ENCODE measurements around the gene ZNF143. TPM values are rescaled to one million over a fixed set of nuclear protein-coding genes. Genes with fewer than 3 reads are reported as not detected.

ZNF143 gene
- total RNA-seq, 1 experiment from 2014 or later = 19.0 TPM

- intact Hi-C loops (cut with micrococcal nuclease) = loop anchor here (1.0 to 5.0 kb wide), 4 partner anchors 108 to 846 kb away; partner anchors contain the start of gene ADM
- DNase-seq (ENCODE audit: unreplicated experiment) = peak; percentile 92
- peak overlapping the region; percentile 98 for H3K27ac Mint-ChIP-seq (ENCODE audit: low read depth, unreplicated experiment)
- H3K4me1 Mint-ChIP-seq (ENCODE audit: insufficient read depth, unreplicated experiment) = peaks cover 10% of the 10 kb centered on the region
- peaks cover 19% of the 10 kb centered on the region for H3K36me3 Mint-ChIP-seq (ENCODE audit: insufficient read depth, unreplicated experiment)
- ChIA-PET POLR2A (interaction anchor here (0.6 to 4.8 kb wide), 73 partner anchors 9 to 1347 kb away, joined by 3 to 190 read pairs (median 5); partner anchors contain the start of genes EIF4G2, IPO7, RPL27A and TMEM41B), CTCF (interaction anchor here (0.6 to 3.2 kb wide), 6 partner anchors 13 to 444 kb away, joined by 3 to 17 read pairs (median 4); no protein-coding TSS in a partner anchor)
- no peaks in the 10 kb centered on the region for H3K27me3 Mint-ChIP-seq (ENCODE audit: insufficient read depth, unreplicated experiment)
- H3K9me3 Mint-ChIP-seq (ENCODE audit: unreplicated experiment) = no peaks in the 10 kb centered on the region
- no TSS peak for BruUV-seq (replicated peaks)
- peak overlapping the region; percentile 88 for H3K4me3 Mint-ChIP-seq (ENCODE audit: unreplicated experiment)
- TF ChIP-seq CTCF (IDR thresholded peaks at IDR 0.05; ENCODE audit: unreplicated experiment) = no peak
Observed at GRCh38 chr11:9461063-9461759, 399 bp downstream of the ZNF143 start.

DNA sequence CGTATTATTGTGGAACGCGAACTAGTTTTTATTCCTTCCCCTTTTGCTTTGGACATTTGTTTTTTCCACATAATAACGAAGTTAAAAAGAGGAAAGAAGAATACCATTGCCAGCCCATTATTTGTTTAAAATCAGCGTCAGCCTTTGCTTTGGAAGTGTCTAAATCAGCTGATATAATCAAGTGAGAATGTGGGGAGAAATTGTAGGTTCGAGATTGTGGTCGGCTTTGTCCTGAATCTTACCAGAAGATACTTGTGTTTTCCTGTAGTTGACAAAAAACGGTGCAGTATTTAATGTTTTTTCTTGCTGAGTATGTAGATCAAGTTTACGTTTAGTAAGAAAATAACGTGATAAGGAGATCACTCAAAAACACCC, 935 bp downstream of the ZNF143 start:
- H3K4me3 Mint-ChIP-seq (ENCODE audit: unreplicated experiment) = peak overlapping the region; percentile 88
- TSS peak; percentile 79 for BruUV-seq (replicated peaks)
- ChIA-PET POLR2A (interaction anchor here (0.7 to 4.8 kb wide), 34 partner anchors 12 to 1347 kb away, joined by 3 to 190 read pairs (median 6); partner anchors contain the start of genes EIF4G2, IPO7, RPL27A and TMEM41B), CTCF (interaction anchor here (0.6 to 0.7 kb wide), 5 partner anchors 12 to 287 kb away, joined by 3 to 6 read pairs (median 3); no protein-coding TSS in a partner anchor)
- peaks cover 20% of the 10 kb centered on the region for H3K36me3 Mint-ChIP-seq (ENCODE audit: insufficient read depth, unreplicated experiment)
- peaks cover 10% of the 10 kb centered on the region for H3K4me1 Mint-ChIP-seq (ENCODE audit: insufficient read depth, unreplicated experiment)
- intact Hi-C loops (cut with micrococcal nuclease) = loop anchor here (1.0 to 5.0 kb wide), 4 partner anchors 108 to 846 kb away; partner anchors contain the start of gene ADM
- H3K27me3 Mint-ChIP-seq (ENCODE audit: insufficient read depth, unreplicated experiment) = no peaks in the 10 kb centered on the region
- peak overlapping the region; percentile 98 for H3K27ac Mint-ChIP-seq (ENCODE audit: low read depth, unreplicated experiment)
- TF ChIP-seq CTCF (IDR thresholded peaks at IDR 0.05; ENCODE audit: unreplicated experiment) = no peak
- no peaks in the 10 kb centered on the region for H3K9me3 Mint-ChIP-seq (ENCODE audit: unreplicated experiment)
- peak; percentile 13 for DNase-seq (ENCODE audit: unreplicated experiment)

GRCh38 chr11:9462172-9462799, 1.5 kb downstream of the ZNF143 start:
- no TSS peak for BruUV-seq (replicated peaks)
- ChIA-PET POLR2A (interaction anchor here (0.6 to 4.8 kb wide), 26 partner anchors 11 to 1346 kb away, joined by 3 to 190 read pairs (median 6); partner anchors contain the start of genes EIF4G2, IPO7, RPL27A and TMEM41B), CTCF (interaction anchor here (0.6 to 0.7 kb wide), 4 partner anchors 12 to 451 kb away, joined by 3 to 6 read pairs (median 3); no protein-coding TSS in a partner anchor)
- Mint-ChIP-seq H3K36me3 (ENCODE audit: insufficient read depth, unreplicated experiment) (peaks cover 25% of the 10 kb centered on the region), H3K4me3 (ENCODE audit: unreplicated experiment) (peak overlapping the region; percentile 88), H3K27ac (ENCODE audit: low read depth, unreplicated experiment) (peak overlapping the region; percentile 98), H3K4me1 (ENCODE audit: insufficient read depth, unreplicated experiment) (peaks cover 10% of the 10 kb centered on the region), H3K9me3 (ENCODE audit: unreplicated experiment) (no peaks in the 10 kb centered on the region), H3K27me3 (ENCODE audit: insufficient read depth, unreplicated experiment) (no peaks in the 10 kb centered on the region)
- DNase-seq (ENCODE audit: unreplicated experiment) = peak; percentile 14
- TF ChIP-seq CTCF (IDR thresholded peaks at IDR 0.05; ENCODE audit: unreplicated experiment) = no peak
- intact Hi-C loops (cut with micrococcal nuclease) = loop anchor here (5.0 kb wide), 1 partner anchor 845 kb away; the partner anchor contains the start of gene ADM
